HG03097 (cell line): ENCODE results near the gene AADAT.

Experiments used
- ATAC-seq: cut with Tn5 transposase; IDR thresholded peaks from one replicate; pipeline ENCODE4 v1.9.1; 2021; ENCODE audit not compliant: unreplicated experiment, low FRiP score

The AADAT gene

GRCh38 chr4:170035845-170036244 lies 53.9 kb downstream of the AADAT start:
- ATAC-seq = no peak

GRCh38 chr4:170035231-170035630 lies 54.5 kb downstream of the AADAT start:
- ATAC-seq = no peak

DNA sequence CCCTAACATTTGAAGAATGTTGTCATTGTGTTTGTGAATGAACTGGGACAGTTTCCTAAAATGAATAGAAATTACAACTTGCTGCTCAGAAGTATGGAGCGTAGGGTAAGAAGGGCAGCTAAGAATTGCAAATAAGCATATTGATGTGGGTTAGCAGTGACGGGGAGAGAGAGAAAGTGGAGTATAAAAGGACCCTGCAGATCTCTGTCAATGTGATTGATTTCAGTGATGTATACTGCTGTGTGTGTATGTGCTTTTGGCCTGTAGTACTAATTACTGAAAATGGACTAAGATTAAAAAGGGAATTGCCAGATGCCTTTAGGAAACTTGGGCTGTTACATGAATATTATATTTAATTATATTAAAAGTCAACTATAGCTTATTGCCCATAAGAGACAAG lies 55.8 kb downstream of the AADAT start:
- ATAC-seq = no peak

DNA sequence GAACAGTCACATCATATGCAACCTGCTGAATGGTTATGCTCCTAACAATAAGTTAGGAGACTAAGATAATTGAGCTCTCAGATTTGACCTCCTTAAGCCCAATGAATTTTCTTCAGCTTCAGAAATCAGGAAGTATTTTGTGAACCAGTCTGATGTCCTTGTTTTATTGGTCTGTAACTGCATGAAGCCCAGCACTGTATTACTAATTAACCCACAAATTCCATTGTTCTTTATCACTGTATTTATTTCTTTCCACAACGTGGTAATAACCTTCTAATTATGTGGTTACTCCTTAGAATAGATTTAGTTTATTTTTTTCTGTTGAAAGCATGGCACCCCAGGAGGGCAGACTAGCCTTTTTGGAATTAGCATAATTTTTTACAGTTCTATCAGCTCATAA lies 59.6 kb downstream of the AADAT start:
- no peak for ATAC-seq

DNA sequence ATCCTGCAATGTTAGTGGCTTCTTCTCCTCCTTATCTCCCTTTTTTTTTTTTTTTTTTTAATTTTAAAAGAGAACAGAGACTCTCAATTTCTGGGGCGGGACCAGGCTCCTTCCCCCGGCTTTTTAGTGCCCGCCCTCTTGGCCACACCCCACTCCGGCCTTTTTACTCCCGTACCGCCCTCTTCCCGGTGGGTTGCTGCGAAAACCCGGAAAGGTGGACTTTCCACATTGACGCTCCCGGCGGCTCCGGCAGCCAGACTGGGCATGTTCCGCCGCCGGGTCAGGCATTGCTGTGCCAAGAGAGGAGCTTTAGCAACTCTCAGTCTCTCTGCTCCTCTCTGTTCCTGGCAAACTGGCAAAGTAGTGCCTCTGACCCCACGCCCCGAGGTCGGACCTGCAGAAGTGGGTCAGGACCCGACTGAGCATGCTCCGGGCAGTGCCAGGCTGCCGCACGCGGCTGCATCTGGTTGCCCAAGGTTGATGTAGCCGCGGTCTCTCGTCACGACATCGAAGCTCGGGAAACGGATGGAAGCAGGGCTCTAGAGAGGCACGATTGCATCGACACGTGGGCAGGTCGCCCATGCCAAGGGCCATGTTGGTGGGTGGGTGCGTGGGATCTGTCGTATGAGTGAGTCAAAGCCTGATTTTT lies 62.5 kb downstream of the AADAT start:
- peak; percentile 67 for ATAC-seq

DNA sequence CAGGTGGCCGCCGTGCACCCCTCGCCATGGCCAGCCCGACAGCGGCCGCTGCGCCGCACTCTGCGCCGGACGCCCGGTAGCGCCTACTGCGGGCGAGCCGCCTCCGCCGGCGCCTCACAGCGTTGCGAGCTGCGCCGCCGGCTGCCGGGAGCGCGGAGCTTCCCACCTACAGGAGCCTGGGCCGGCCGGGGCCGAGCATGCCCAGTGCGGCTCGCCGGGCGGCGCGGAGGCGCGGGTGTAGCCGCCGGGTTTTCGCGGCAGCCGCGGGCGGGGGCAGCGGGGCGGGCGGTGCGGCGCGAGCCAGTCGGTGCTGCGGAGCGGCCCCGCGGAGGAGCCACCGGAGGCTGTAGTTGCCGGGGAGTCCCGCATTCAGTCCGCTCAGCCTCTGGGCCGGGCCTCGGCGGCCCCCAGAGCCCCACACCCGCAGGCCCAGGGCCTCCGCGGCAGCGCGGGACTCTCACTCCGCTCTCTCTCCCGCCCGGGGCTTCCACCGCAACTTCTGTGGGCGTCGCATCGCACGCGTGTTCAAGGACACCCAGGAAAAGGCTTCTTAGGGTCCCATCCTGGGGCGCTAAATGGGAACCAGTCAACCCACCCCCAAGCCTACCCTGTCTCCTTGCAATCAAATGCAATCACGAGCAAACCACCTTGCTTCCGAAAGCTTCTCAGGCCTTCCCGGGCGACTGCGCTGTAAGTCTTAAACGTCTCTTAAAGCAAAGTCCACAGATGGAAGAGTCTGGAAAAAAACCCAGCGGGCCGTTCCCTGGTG lies 63.3 kb downstream of the AADAT start, which contains the start of gene MFAP3L:
MFAP3L (minus strand) TSS at position 143 of the 769 bp plus-strand sequence. CDS start 20,518 bp downstream, outside the sequence.
- peak; percentile 88 for ATAC-seq

DNA sequence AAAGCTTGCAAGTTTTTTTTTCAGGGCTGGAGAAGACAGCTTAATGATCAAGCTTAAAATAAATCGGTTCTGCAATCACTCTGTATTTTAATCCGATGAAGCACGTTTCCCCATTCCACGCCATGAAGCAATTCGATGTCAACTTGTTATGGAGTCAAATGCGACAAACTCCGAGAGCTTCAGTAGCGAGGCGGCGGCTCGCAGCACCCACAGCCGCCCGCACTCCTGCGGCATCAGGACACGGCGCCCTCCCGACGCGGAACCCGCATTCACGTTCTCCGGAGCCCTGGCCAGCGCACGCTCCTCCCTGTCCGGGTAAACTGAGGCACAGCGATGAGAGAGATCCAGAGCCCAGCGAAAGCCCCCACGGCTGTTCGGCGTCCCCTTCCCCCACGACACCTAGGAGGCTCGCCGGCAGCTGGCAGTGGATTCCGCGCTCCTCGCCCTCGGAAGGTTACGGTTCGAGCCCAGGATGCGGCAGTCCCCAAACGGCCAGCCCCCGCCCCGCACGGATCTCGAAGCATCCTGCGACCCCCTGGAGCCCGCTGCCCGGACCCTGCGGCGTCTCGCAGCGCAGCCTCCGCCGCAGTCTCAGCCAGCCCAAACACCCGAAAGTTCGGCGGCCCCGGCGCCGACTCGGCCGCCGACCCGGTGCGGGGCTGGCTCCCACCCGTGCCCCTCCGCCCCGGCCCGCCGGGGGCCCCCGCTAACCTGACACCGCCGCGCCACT lies 64.1 kb downstream of the AADAT start:
- ATAC-seq = no peak

- ATAC-seq = no peak
Measured at GRCh38 chr4:170022211-170022610, 67.5 kb downstream of the AADAT start.

DNA sequence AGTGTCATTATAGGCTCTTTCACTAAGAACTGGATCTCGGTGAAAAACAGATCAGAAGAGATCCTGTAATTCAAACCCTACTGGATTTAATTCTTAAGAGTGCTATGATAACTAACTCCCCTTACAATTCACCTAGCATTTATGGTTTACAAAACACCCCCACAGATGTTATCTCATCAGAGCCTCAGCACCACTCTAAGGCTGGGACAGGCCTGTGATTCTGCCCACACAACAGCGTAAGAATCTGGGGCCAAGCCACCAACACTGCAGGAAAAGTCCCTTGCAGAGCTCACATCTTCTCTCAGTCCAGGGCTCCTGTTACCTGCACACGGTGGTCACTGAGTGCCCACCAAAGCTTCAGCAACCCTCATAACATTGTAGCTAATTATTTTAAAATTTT lies 72.5 kb downstream of the AADAT start:
- ATAC-seq = no peak

GRCh38 chr4:170015285-170015684 lies 74.5 kb downstream of the AADAT start:
- no peak for ATAC-seq

DNA sequence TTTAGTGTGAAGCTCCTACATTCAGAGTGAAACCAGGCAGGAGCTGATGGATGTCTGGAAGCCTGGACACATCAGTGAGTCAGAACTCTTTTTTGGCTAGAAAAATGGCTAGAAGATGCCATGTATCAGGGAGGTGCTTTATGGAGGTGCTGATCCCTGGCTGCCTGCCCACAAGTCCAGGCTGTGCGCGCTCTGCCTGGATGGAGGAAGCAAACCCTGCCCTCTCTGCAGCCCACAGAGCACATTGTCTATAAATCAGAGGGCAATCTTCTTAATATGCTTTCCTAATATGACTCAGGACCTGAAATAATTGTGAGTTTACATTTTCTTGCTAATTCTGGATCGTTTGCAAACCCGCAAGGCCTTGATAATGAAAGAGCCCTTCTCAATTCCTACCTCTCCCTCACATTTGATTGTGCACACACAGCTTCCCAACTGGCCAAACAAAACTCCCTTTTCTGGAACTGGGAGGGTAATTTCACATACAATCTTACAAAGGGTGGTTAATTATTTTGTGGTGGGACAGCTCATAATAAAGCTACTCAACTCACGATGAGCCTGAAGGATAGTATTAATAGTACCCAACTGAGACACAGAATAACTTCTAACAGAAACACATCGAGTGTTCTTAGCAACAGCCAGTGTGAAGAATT lies 75.3 kb downstream of the AADAT start:
- no peak for ATAC-seq

DNA sequence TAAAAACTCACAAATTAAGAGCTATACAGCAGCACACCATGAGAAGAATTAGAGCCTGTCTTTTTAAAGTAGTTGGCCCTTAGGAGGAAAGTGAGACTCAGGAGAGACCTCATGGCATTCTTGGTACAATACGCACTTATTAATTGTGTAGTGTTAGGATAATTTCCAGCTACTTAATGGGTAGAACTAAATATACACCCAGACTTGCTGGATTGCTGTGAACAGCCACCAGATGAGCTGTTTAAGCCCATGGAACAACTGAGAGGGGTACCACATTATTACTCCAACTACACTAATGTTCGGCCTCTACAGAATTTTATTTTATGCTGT lies 77.2 kb downstream of the AADAT start:
- no peak for ATAC-seq

GRCh38 chr4:170011921-170012628 lies 77.7 kb downstream of the AADAT start:
- no peak for ATAC-seq
